ENCODE data around the gene CABYR. TPM values are rescaled to one million over a fixed set of nuclear protein-coding genes. Genes with fewer than 3 reads are reported as not detected.

The CABYR gene
- total RNA-seq, 5 donors from 2014 or later (not counting 1 experiment from before 2014, with no cell fraction given), result 0.25 to 2.4 (median 1.1) TPM

GRCh38 chr18:24197412-24197811 is 58.5 kb downstream of the CABYR start:
- ATAC-seq (replicated peaks in 1 of 4), result no peak
- no CpG with 5 or more reads among the region's 1 CpG for WGBS (ENCODE audit: insufficient coverage)

GRCh38 chr18:24198461-24198860 is 59.6 kb downstream of the CABYR start:
- Histone ChIP-seq H3K9me3 (no peaks in the 10 kb centered on the region), H3K27ac (ENCODE audit: low read length) (no peak overlapping the region), H3K27me3 (replicated peaks in 1 of 2; ENCODE audit: control insufficient read depth in 2 of 2, extremely low read depth in 1 of 2, insufficient read depth in 2 of 2, low read length in 1 of 2) (peaks cover 0 to 4% of the 10 kb centered on the region in 2 experiments), H3K4me1 (ENCODE audit: control insufficient read depth in 1 of 2, extremely low read depth in 1 of 2, insufficient read depth in 2 of 2, low read length in 2 of 2) (no peaks in the 10 kb centered on the region), H3K36me3 (ENCODE audit: control insufficient read depth in 2 of 2, extremely low read depth in 1 of 2, insufficient read depth in 1 of 2, low read length in 1 of 2) (no peaks in the 10 kb centered on the region), H3K4me3 (ENCODE audit: control insufficient read depth in 1 of 2, extremely low read depth in 1 of 2, low read length in 1 of 2) (no peak overlapping the region)
- Mint-ChIP-seq H3K4me3 (no peak overlapping the region), H3K27me3 (no peaks in the 10 kb centered on the region), H3K4me1 (no peaks in the 10 kb centered on the region), H3K27ac (no peak overlapping the region), H3K9me3 (no peaks in the 10 kb centered on the region), H3K36me3 (no peaks in the 10 kb centered on the region)
- DNase-seq (no peak), ATAC-seq (replicated peaks in 1 of 4) (no peak)
- WGBS (ENCODE audit: insufficient coverage), result 93% methylated on average over 8 of the region's 9 CpGs
- ChIA-PET POLR2A (no interaction called here), CTCF (no interaction called here)

More at GRCh38 chr18:24197412-24197811, 58.5 kb downstream of the CABYR start:
- Mint-ChIP-seq H3K36me3 (no peaks in the 10 kb centered on the region), H3K27ac (no peak overlapping the region), H3K4me1 (no peaks in the 10 kb centered on the region), H3K4me3 (no peak overlapping the region), H3K9me3 (no peaks in the 10 kb centered on the region), H3K27me3 (no peaks in the 10 kb centered on the region)
- no peak overlapping the region for H3K4me3 ChIP-seq (ENCODE audit: control insufficient read depth in 1 of 2, extremely low read depth in 1 of 2, low read length in 1 of 2)
- POLR2A ChIA-PET, result interaction anchor here in 1 of 2 donors (0.6 kb wide), 1 partner anchor 63 kb away, joined by 6 read pairs; no protein-coding TSS in a partner anchor
- no peaks in the 10 kb centered on the region for H3K36me3 ChIP-seq (ENCODE audit: control insufficient read depth in 2 of 2, extremely low read depth in 1 of 2, insufficient read depth in 1 of 2, low read length in 1 of 2)
- no peaks in the 10 kb centered on the region for H3K4me1 ChIP-seq (ENCODE audit: control insufficient read depth in 1 of 2, extremely low read depth in 1 of 2, insufficient read depth in 2 of 2, low read length in 2 of 2)
- no peaks in the 10 kb centered on the region for H3K9me3 ChIP-seq
- H3K27ac ChIP-seq (ENCODE audit: low read length), result no peak overlapping the region
- CTCF ChIA-PET, result no interaction called here
- peaks cover 0 to 4% of the 10 kb centered on the region in 2 experiments for H3K27me3 ChIP-seq (replicated peaks in 1 of 2; ENCODE audit: control insufficient read depth in 2 of 2, extremely low read depth in 1 of 2, insufficient read depth in 2 of 2, low read length in 1 of 2)
- DNase-seq, result no peak

DNA sequence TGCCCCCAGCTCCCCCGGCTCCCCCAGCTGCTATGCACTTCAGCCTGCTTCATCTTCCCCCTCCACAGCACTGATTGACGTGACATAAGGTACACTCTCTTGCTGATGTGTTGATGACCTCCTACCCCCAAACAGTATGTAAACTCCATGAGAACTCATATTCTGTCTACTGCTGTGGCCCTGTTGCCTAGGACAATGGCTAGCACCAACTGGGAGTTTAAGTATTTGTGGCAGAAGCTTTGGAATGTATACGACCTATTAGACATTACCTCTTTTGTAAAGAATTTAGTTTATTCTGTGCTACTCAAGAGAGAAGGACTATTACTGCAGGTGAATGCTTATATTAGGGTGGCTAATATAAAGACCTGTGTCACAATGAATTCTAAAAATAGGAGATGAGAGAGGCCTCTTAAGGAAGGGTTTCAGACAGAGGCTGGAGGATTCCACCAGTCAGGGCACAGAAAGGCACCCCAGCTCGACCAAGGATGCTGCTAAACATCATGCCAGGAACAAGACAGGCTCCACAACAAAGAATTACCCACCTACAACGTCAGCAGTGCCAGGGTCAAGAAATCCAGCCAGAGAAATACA is 60.6 kb downstream of the CABYR start:
- Mint-ChIP-seq H3K4me1 (no peaks in the 10 kb centered on the region), H3K27me3 (no peaks in the 10 kb centered on the region), H3K4me3 (no peak overlapping the region), H3K36me3 (no peaks in the 10 kb centered on the region), H3K27ac (no peak overlapping the region), H3K9me3 (no peaks in the 10 kb centered on the region)
- Histone ChIP-seq H3K27me3 (replicated peaks in 1 of 2; ENCODE audit: control insufficient read depth in 2 of 2, extremely low read depth in 1 of 2, insufficient read depth in 2 of 2, low read length in 1 of 2) (peaks cover 0 to 4% of the 10 kb centered on the region in 2 experiments), H3K27ac (ENCODE audit: low read length) (no peak overlapping the region), H3K4me3 (ENCODE audit: control insufficient read depth in 1 of 2, extremely low read depth in 1 of 2, low read length in 1 of 2) (no peak overlapping the region), H3K4me1 (ENCODE audit: control insufficient read depth in 1 of 2, extremely low read depth in 1 of 2, insufficient read depth in 2 of 2, low read length in 2 of 2) (no peaks in the 10 kb centered on the region), H3K36me3 (ENCODE audit: control insufficient read depth in 2 of 2, extremely low read depth in 1 of 2, insufficient read depth in 1 of 2, low read length in 1 of 2) (no peaks in the 10 kb centered on the region), H3K9me3 (no peaks in the 10 kb centered on the region)
- WGBS (ENCODE audit: insufficient coverage), result no CpG with 5 or more reads among the region's 5 CpGs
- no peak for ATAC-seq (replicated peaks in 1 of 4)
- ChIA-PET CTCF (no interaction called here), POLR2A (no interaction called here)
- DNase-seq, result no peak

DNA sequence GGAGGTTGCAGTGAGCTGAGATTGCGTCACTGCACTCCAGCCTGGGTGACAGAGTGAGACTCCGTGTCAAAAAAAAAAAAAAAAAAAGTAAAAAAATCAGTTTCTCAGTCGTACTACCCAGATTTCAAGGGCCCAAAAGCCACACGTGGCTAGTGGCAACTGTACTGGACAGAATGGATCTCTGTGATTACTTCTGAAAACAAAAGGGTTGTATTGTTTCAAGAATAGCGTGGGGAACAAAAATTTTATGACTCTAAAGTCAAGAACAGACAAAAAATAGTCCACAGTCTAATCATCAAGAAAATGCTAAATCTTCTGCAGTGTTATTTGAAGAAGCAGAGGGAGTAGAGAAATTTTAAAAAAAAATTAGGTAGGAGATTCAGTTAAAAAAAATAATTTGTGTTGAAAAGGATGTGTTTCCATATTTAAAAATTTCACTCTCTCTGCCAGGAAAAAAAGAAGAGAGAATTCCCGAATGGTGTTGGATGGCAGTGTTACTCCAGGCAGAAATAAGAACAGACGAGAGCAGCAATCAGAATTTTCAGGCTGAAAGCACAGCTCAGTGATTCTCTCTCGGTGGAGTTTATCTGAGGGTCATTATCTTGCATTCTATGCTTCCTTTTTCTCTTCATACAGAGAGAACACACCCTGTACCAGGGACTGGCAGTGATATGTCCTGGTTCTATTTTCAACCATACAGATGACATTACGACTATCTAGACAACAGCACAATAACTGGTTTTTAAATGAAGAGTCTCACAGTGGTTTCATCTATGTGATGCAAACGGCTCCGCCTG is 61.8 kb downstream of the CABYR start:
- Mint-ChIP-seq H3K4me3 (no peak overlapping the region), H3K9me3 (no peaks in the 10 kb centered on the region), H3K27ac (no peak overlapping the region), H3K36me3 (no peaks in the 10 kb centered on the region), H3K4me1 (no peaks in the 10 kb centered on the region), H3K27me3 (no peaks in the 10 kb centered on the region)
- no peaks in the 10 kb centered on the region for H3K36me3 ChIP-seq (ENCODE audit: control insufficient read depth in 2 of 2, extremely low read depth in 1 of 2, insufficient read depth in 1 of 2, low read length in 1 of 2)
- H3K27ac ChIP-seq (ENCODE audit: low read length), result no peak overlapping the region
- CTCF ChIA-PET, result interaction anchor here in 1 of 2 donors (0.6 kb wide), 1 partner anchor 1193 kb away, joined by 11 read pairs; no protein-coding TSS in a partner anchor
- ATAC-seq (replicated peaks in 1 of 4) (no peak), DNase-seq (no peak)
- H3K4me1 ChIP-seq (ENCODE audit: control insufficient read depth in 1 of 2, extremely low read depth in 1 of 2, insufficient read depth in 2 of 2, low read length in 2 of 2), result no peaks in the 10 kb centered on the region
- POLR2A ChIA-PET, result no interaction called here
- H3K9me3 ChIP-seq, result no peaks in the 10 kb centered on the region
- WGBS (ENCODE audit: insufficient coverage), result 88% methylated on average over 4 of the region's 11 CpGs
- no peak overlapping the region for H3K4me3 ChIP-seq (ENCODE audit: control insufficient read depth in 1 of 2, extremely low read depth in 1 of 2, low read length in 1 of 2)
- H3K27me3 ChIP-seq (replicated peaks in 1 of 2; ENCODE audit: control insufficient read depth in 2 of 2, extremely low read depth in 1 of 2, insufficient read depth in 2 of 2, low read length in 1 of 2), result peaks cover 0 to 4% of the 10 kb centered on the region in 2 experiments

DNA sequence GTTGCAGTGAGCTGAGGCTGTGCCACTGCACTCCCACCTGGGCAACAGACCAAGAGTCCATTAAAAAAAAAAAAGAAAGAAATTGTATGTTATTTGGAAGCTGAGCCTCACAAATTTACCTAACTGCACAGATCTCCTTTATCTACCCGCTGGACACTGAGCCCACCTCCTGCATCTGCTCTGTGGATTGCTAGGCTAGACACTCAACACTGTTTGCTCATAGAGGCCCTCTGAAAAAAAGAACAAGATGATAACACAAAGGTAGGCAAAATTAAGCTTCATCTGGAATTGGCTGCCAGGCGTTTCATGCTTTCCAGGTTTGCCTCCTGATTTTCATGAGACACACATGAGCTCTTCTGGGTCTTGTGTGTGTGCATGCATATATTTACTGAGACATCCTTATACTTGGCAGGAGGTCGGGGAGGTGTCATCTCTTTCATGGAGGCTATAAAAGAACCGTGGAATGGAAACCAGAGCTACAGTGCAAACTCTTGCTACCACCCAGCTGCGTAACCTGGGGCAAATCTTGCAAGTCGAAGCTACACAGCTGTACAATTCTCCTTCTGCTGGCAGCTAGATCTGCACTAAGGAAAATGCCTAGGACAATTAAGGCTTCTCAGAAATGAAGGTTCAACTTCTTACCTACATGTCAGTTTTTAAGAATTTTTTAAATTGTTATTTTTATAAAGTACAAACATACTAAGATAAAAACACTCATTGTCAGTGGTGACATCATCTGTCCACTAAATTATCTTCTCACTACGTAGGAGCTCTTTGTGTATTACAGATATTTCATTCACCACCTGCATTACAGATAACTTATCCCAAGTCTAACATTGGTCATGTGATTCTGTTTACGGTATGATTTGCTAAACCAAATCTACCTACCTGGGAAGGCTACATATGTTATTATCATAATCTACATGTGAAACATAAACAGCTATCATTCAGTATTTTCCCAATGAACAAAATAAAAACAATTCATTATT is 63.1 kb downstream of the CABYR start:
- 84% methylated on average over 5 of the region's 8 CpGs for WGBS (ENCODE audit: insufficient coverage)
- Histone ChIP-seq H3K4me1 (ENCODE audit: control insufficient read depth in 1 of 2, extremely low read depth in 1 of 2, insufficient read depth in 2 of 2, low read length in 2 of 2) (no peaks in the 10 kb centered on the region), H3K9me3 (no peaks in the 10 kb centered on the region), H3K36me3 (ENCODE audit: control insufficient read depth in 2 of 2, extremely low read depth in 1 of 2, insufficient read depth in 1 of 2, low read length in 1 of 2) (no peaks in the 10 kb centered on the region), H3K27ac (ENCODE audit: low read length) (no peak overlapping the region), H3K4me3 (ENCODE audit: control insufficient read depth in 1 of 2, extremely low read depth in 1 of 2, low read length in 1 of 2) (no peak overlapping the region), H3K27me3 (replicated peaks in 1 of 2; ENCODE audit: control insufficient read depth in 2 of 2, extremely low read depth in 1 of 2, insufficient read depth in 2 of 2, low read length in 1 of 2) (peaks cover 0 to 4% of the 10 kb centered on the region in 2 experiments)
- DNase-seq, result no peak
- ChIA-PET POLR2A (no interaction called here), CTCF (interaction anchor here in 1 of 2 donors (0.6 kb wide), 1 partner anchor 18 kb away, joined by 3 read pairs; no protein-coding TSS in a partner anchor)
- H3K9me3 Mint-ChIP-seq, result no peaks in the 10 kb centered on the region
- no peaks in the 10 kb centered on the region for H3K36me3 Mint-ChIP-seq
- H3K27ac Mint-ChIP-seq, result no peak overlapping the region
- no peaks in the 10 kb centered on the region for H3K4me1 Mint-ChIP-seq
- H3K4me3 Mint-ChIP-seq, result no peak overlapping the region
- H3K27me3 Mint-ChIP-seq, result peaks cover 0 to 1% of the 10 kb centered on the region in 2 donors
- ATAC-seq (replicated peaks in 1 of 4), result no peak

- H3K9me3 ChIP-seq, result no peaks in the 10 kb centered on the region
- H3K4me1 Mint-ChIP-seq, result no peaks in the 10 kb centered on the region
- no peaks in the 10 kb centered on the region for H3K36me3 ChIP-seq (ENCODE audit: control insufficient read depth in 2 of 2, extremely low read depth in 1 of 2, insufficient read depth in 1 of 2, low read length in 1 of 2)
- no peak overlapping the region for H3K27ac Mint-ChIP-seq
- ATAC-seq (replicated peaks in 1 of 4) (no peak), DNase-seq (no peak)
- H3K4me3 Mint-ChIP-seq, result no peak overlapping the region
- H3K27me3 Mint-ChIP-seq, result peaks cover 0 to 1% of the 10 kb centered on the region in 2 donors
- no peaks in the 10 kb centered on the region for H3K9me3 Mint-ChIP-seq
- H3K27ac ChIP-seq (ENCODE audit: low read length), result no peak overlapping the region
- H3K27me3 ChIP-seq (replicated peaks in 1 of 2; ENCODE audit: control insufficient read depth in 2 of 2, extremely low read depth in 1 of 2, insufficient read depth in 2 of 2, low read length in 1 of 2), result no peaks in the 10 kb centered on the region
- ChIA-PET POLR2A (no interaction called here), CTCF (no interaction called here)
- H3K36me3 Mint-ChIP-seq, result no peaks in the 10 kb centered on the region
- no peaks in the 10 kb centered on the region for H3K4me1 ChIP-seq (ENCODE audit: control insufficient read depth in 1 of 2, extremely low read depth in 1 of 2, insufficient read depth in 2 of 2, low read length in 2 of 2)
- H3K4me3 ChIP-seq (ENCODE audit: control insufficient read depth in 1 of 2, extremely low read depth in 1 of 2, low read length in 1 of 2), result no peak overlapping the region
- WGBS (ENCODE audit: insufficient coverage), result no CpG with 5 or more reads among the region's 3 CpGs
These were observed 66.0 kb downstream of the CABYR start for GRCh38 chr18:24204904-24205303.
